Neural cell (in vitro differentiated cells): ENCODE results near the gene FTCDNL1.

ENCODE experiments used
- CTCF ChIP-seq: fragments of 450-650 bp; IDR thresholded peaks from 2 replicates; pipeline ENCODE4 v1.5.1; 2014; ENCODE audit warnings: antibody characterized with exemption, mild to moderate bottlenecking, moderate library complexity; ENCODE audit not compliant: poor library complexity, severe bottlenecking
- EZH2 ChIP-seq: fragments of 200-600, 300-800 bp; shearing (Covaris generic), sonication (generic); IDR thresholded peaks from 2 replicates; pipeline ENCODE4 v1.6.1; 2014; ENCODE audit warnings: antibody characterized with exemption, low read length, borderline replicate concordance, mild to moderate bottlenecking; ENCODE audit not compliant: insufficient read depth, poor library complexity, severe bottlenecking
- POLR2AphosphoS5 ChIP-seq: IDR thresholded peaks from 2 replicates; pipeline ENCODE4 v1.6.1; 2012
- SMC3 ChIP-seq: fragments of 450-650 bp; conservative IDR thresholded peaks from 2 replicates; pipeline ENCODE4 v1.6.1; 2014; ENCODE audit warnings: antibody characterized with exemption, mild to moderate bottlenecking, moderate library complexity; ENCODE audit not compliant: poor library complexity
- TAF1 ChIP-seq: IDR thresholded peaks from 2 replicates; pipeline ENCODE4 v1.6.1; 2012; ENCODE audit warnings: low read depth
- TF ChIP-seq, protein P1 (sequence below): IDR thresholded peaks from 2 replicates; pipeline ENCODE4 v1.6.1; 2012; ENCODE audit warnings: borderline replicate concordance

DNA sequence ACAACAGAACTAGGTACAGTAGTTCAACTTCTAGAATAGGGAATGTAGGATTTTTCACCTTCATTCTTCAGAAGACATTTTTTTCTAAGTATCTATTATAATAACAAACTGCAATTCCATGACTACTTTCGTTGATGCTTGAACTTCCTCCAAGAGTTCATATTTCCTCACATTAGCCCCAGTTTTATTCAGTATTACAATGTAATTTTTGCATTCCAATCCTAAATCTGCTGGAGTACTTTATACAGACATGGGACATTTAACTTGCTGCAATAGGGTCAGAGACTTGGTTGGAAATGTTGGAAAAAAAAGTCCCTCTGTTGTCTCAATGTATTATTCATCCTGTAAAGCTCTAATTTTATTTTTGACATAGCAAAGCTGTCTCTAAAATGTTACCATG lies 19.6 kb upstream of the FTCDNL1 start:
- TF ChIP-seq TAF1: no peak
- TF ChIP-seq, protein P1, sequence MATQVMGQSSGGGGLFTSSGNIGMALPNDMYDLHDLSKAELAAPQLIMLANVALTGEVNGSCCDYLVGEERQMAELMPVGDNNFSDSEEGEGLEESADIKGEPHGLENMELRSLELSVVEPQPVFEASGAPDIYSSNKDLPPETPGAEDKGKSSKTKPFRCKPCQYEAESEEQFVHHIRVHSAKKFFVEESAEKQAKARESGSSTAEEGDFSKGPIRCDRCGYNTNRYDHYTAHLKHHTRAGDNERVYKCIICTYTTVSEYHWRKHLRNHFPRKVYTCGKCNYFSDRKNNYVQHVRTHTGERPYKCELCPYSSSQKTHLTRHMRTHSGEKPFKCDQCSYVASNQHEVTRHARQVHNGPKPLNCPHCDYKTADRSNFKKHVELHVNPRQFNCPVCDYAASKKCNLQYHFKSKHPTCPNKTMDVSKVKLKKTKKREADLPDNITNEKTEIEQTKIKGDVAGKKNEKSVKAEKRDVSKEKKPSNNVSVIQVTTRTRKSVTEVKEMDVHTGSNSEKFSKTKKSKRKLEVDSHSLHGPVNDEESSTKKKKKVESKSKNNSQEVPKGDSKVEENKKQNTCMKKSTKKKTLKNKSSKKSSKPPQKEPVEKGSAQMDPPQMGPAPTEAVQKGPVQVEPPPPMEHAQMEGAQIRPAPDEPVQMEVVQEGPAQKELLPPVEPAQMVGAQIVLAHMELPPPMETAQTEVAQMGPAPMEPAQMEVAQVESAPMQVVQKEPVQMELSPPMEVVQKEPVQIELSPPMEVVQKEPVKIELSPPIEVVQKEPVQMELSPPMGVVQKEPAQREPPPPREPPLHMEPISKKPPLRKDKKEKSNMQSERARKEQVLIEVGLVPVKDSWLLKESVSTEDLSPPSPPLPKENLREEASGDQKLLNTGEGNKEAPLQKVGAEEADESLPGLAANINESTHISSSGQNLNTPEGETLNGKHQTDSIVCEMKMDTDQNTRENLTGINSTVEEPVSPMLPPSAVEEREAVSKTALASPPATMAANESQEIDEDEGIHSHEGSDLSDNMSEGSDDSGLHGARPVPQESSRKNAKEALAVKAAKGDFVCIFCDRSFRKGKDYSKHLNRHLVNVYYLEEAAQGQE: no peak
- no peak for TF ChIP-seq CTCF
- no peak for TF ChIP-seq EZH2
- no peak for TF ChIP-seq POLR2AphosphoS5
- no peak for TF ChIP-seq SMC3
